ENCODE measurements around the gene CCHCR1.

Gene CCHCR1

DNA sequence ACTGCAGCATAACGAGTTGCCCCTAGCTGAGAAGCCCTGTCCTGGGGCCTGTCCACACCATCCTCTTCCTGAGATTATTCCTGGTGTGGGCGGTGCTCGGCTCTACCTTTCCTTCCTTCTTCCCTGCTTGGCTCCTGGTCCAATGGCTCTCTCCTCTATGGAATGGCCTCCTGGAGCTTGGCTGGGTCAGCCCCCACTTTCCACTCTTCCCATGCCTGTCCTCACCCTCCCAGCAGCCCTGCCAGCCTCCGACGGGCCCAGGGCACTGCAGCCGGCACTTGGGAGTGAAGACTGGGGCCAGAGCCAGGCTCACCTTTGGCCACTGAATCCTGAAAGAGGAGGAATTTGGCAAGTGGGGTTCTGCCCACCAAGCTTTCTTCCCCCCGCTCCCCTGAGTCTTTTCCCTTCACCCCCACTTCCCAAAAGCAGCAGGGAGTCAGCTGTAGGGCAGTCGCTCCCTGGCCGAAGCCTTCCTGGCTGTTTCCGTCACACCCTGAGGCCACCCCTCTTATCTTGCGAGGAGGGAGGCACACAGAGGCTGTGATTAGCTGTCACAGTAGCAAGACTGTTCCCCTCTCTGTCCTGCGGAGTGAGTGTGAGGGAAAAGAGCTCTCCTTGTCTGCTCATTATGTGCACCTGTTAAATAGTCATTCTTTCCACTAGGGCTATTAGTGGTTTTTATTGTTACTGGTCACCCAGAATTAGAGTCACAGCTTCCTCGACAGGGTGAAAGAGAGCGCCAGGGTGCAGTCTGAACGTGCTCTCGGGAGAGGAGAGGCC is 31.0 kb downstream of the CCHCR1 start:
- no peak for DNase-seq

DNA sequence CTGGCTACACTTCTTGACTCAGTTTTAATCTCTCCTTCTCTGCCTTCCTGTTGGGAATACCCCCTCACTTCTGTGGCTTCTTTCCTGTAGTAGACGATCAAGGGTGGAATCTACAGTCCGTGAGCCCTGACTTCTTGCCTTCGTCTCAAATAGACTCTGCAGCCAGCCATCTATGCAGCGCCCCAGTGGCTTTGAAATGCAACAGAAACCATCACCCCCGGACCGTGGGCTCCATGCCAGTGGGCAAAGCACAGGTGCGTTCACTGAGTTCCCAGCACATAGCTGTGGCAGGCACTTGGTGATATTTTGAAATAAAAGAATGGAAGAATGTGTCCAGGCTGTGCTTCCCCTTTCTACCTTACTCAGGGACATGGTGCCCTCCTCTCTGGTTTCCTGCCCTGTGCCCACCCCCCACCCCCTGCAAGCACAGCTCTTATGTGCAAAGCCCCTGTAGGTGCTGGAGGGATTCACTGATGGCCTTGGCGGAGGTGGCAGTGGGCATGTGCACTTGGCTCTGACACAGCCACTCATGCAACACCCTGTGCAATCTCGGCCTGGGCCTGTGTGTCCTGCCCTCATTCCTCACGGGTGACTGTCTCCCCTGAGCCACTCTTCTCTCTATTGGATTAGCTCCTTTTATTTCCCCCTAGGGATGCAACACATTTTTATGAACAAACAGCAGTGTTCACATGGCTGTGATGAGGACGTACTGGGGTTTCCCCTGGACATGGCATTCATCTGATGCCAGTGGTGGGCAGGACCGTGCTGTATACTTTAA is 31.8 kb downstream of the CCHCR1 start:
- no peak for DNase-seq

DNA sequence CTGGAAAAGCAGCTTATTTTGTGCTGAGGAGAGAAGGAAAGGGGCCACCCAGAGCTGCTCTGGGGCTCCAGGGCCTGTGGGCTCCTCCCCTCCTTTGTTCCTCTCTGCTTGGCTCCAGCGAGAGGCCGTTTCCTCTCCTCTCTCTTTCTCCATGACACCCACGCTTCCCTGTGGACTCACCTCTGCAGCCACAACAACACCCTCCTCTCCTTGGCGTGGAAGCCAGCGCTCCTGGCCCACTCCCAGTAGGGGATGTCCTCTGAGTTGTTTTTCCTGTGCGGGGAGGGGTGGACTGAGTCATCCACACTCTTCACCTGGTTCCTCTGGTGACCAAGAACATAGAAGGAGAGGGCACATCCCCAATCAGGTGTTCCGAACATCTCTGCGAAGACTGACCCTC is 32.4 kb downstream of the CCHCR1 start:
- no peak for DNase-seq

DNA sequence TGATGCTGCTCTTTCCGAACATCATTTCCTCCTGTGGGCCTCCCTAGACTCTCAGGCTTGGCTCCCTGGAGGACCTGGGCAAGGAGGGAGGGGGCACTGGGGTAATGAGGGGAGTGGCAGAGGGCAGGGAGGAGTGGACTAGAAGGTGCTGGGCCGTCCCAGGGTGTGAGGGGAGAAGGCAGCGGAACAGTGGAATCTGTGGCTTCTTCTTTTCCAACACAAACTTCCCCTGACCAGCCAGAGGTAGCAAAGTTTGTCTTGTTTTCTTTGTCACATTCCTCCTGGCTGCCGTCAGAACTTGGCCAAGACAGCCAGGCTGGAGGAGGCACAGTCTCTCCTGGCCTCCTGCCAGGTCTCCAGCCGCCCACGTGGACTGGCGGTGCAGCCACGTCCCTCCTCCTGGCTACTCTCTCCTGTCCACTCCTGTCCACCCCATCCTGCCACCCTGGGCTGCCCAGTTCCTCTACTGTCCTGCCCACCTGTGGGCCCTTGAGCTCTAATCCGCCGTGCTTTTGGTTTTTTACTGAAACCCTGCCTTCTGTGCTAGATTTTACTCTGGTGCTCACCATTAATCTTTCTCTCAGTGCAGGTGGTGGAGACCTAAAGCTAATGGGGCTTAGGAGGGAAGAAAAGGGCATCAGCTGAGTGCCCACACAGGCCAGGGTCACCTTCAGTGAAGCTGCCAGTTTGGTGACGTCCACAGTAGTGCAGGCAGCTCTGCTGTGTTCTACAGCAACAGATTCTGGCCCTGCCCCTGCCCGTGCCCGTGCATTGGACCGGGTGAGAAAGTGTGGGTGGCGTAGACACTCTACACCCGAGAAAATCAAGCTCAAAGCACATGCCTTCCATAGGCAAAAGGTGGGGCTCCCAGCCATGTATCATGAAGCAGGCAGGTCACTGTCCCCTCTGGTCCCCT is 34.6 kb downstream of the CCHCR1 start:
- DNase-seq, result no peak

DNA sequence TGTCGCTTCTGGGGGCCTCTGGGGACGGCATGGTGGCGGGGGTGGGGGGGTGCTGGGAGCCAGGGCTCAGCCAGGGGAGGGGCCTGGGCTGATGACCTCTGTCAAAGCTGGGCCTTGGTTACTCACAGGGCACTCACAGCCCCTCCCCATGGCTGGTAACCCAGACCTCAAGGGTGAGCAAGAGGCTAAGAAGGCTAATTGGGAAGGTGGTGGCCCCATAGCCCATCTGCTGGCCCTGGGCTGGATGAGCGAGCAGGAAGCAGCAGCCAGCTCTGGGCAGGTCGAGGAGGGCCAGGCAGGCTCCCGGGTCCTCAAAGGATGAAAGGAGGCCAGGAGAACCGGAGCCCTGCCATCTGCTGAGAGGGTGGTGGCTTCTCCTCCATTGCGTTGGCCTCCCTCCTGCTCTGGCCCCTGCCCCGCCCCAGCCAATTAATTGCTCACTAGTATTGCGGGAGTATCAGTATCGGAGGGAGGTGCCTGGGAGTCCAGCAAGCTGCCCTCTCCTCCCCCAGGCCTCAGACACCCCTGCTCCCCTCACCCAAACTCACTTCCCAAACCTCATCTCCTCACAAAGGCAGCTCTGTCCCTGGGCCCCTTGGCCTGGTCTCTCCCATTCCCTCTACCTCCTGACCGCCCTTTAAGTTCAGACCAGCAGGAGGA is 36.3 kb downstream of the CCHCR1 start:
- no peak for DNase-seq

DNA sequence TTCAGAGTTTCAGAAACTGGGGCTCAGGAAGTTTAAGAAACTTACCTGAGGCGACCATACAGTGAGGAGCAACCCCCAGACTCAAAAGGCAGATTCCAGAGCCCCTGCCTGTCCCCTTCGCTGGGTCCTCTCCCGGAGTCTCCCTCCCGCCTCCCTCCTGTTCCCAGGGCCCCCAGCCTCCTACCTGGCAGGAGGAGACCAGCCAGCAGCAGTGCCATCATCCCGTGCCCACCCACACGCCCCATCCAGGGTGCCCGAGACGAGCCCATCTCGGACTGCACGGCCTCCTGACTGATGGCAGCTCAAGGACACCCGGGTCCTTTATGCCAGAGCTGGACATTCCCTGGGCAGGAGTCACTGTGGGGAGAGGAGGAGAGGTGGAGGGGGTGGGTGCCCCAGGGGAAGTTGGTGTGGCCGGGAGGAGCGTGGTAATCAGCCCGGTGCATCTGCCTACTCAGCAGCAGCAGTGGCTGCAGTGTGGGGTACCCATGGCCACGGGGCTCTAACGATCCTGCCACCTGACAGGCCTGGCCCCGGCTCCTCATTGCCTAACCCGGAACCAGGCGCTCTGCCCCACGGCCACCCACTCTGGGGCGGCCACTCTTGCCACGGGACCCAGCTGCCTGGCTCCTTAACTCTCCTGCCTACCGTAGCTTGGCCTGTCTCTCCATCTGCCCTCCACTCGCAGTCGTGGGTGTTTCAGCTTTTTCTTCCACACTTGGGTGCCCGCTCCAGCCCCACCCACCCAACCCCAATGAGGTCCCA is 37.3 kb downstream of the CCHCR1 start, which contains the start of gene CDSN:
Gene CDSN, minus strand, starts transcription at position 296 of the 765 bp plus-strand sequence. Its CDS starts 27 bp downstream, at position 269.
- DNase-seq, result no peak

DNA sequence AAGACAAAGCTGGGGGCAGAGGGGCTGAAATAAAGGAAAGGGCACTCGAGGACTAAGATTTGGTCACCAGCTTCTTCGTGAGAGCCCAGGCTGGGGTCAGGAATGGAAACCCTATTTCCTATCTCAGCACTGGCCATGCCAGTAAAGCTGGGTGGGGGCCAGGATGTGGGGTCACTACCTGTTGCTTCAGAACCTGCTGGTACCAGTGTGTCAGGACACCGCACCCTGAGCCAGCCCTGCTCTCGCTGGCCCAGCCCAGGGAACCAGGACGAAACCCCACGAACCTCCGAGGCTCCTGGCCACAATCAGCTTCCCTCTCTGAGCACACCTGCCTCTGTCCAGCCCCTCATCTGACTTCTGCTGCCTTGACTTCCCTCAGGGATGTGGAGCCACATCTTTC is 39.4 kb downstream of the CCHCR1 start:
- no peak for DNase-seq

DNA sequence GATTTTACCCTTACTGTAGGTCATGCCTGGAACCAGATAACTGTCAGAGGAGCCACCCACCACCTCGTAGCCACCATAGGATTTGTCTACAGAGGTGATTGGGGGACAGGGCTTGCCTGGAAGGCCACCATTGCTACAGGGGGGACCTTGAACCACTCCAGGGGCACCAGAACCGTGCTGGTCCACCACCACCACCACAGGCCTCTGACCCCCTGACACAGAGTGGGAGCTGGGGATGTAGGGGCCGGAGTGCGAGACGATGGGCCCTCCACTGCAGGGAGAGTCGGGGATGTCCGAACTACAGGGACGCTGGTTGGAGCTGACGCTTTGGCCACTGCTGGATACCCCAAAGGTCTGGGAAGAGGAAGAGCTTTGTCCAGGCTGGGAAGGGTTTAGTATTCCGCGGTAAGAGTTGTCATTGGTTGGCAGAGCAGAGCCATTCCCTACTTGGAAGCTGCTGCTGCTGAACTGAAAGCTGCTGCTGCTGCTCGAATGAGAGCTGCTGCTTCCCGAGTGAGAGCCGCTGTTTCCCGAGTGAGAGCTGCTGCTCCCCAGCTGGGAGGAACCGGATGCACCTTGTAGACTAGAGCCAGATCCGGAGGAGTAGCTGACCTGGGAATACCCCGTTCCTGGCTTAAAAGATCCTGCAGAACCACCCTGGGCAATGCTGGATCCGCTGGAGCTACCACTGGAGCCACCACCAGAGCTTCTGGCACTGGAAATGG is 40.8 kb downstream of the CCHCR1 start:
- DNase-seq, result no peak

DNA sequence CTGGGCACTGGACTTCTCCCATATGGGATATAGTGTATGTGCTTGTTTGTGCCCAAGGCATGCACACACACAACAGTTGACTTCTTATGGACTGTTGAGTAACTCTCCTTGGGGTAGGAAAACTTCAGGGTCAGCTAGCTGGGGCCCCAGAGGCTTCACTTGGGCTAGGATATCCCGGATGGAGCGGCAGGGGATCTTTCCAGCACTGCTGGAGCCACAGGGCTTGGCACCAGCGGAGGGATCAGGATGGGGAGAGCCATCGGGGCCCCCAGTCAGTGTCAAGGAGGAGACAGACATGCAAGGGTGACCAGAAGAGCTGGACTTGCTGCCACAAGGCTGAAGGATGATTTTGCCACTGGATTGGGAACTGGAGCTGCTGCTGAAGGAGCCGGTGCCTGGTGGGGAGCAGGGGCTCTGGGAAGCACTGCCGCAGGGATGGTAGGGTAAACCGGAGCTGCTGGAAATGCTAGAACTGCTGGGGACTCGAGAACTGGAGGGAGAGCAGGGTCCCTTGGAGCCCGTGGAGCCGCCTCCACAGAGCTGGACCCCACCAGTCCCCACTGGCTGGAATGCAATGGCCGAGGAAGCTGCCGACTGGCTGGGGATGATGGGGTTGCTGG is 41.6 kb downstream of the CCHCR1 start:
- no peak for DNase-seq

DNA sequence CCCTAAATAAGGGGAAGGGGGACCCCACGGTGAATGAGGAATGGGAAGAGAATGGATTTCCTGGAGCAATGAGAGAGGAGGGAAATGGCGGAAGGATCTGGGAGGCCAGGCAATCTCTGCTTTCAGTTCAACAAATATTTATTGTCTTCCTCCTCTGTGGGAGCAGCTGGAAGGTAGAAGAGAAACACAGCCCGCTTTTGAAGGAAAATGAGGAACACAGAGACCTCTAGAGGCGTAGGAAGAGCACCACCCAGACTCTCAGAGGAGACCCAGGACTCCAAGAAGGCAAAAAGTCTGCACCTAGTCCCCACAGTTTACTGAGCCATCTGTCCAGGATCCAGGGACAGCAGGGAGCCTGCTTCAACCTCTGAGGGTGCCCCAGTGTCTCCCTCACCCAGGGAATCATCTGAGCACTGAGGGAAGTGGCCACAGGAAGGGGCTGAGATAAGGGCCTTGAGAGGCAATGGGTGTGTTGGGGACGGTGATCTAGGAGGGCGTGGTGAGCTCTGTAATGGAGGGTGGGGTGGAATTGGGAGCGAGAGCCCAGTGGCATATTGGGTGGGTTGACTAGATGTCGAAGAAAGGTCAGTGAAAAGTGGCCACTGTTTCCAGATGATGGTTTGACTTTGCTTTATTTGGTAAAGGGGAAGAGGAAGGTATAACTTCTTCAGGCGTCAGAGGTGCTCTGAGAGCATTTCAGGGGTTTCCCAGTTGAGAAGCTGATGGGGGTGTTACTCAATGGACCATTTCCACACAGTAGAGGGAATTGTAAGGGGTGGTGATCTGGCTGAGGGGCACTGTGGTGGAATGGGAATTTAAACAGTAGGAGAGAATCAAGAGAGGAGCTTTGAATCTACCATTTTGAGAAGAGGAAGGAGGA is 42.4 kb downstream of the CCHCR1 start:
- DNase-seq, result no peak

DNA sequence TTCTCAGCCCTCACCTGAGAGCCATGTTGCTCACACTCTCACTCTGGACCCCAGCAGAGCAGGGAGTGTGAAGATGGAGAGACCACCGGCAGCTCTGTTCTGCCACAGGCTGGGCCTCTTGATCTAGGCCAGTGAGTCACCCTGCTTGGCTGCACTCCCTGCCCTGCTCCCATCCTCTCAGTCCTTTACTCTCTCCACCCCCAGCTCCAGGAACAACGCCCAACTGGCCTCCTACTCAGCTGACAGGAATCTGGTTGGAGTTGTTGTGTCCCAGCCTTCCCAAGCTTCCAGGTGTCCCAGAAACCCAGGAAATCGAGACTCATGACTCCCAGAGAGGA is 43.1 kb downstream of the CCHCR1 start, which contains the start of gene PSORS1C1:
Gene PSORS1C1, plus strand, starts transcription at position 260 of the 338 bp plus-strand sequence. CDS start 14,833 bp downstream, outside the sequence.
- no peak for DNase-seq

DNA sequence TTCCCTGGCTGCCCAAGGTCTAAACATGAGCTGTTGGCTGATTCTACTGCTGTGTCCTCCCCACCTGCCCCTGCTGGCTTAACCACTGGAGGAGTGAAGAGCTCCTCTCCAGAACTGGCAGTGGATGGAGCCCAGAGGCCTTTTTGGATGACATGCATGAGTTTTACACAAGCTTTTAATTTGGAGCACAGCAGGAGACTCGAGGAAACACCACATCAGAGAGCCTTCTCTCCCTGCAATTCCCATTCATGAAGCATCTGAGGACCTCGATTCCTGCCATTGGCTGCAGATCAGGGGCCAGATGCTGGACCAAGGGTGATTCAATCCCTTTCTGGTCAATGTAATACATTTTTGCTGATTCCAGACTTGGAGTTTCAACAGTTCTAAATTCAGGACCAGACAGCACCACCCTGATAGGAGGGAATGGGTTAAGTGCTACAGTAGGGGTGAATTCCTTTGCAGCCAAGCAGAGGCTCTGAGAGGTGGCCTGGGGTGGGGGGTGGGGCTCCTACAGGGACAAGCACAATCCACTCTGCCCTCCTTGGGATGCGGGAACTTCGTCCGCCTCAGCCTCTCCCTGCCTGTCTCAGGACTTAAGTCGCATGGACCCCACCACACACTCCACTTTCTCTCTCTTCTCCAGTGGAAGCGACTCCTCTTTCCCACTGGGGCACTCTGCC is 43.6 kb downstream of the CCHCR1 start:
- DNase-seq, result no peak

DNA sequence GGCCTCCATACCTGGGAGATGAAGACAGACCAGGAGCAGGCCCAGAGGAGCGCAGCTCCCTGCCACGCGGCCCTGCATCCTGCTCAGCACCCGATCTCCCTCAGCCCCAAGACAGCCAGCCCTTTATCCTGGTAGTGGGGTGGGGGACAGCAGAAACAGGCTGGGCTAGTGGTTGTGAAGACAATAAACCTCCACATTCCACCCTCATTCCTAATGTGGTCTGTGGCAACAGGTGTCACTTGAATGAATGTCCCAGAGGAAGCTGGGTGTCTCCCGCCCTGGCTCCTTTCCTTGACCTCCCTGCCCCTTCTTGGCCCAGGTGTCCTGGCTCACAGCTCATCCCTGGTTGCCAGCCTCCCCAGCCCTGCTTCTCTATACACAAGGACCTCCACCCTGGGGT is 45.1 kb downstream of the CCHCR1 start, which contains the start of gene C6orf15:
Gene C6orf15, minus strand, starts transcription at position 98 of the 400 bp plus-strand sequence. Its CDS starts 20 bp downstream, at position 78.
- no peak for DNase-seq

DNA sequence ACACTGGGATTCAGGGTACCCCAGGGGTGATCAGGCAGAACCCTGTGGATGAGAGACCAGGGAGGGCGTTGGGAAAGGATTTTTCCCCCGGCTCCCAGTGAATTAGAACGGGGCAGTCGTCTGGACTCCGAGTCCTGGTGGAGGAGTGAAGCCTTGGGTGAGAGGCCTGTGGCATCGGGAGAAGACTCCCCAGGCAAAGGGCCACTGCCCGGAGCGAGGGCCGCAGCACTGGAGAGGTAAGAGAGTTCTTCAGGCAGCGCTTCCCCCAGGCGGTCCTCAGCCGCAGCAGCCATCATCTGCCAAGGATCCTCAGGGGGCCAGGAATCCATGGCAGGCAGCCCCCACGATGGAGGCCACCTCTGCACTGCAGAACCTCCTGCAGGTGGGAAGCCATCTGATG is 45.9 kb downstream of the CCHCR1 start:
- no peak for DNase-seq

DNA sequence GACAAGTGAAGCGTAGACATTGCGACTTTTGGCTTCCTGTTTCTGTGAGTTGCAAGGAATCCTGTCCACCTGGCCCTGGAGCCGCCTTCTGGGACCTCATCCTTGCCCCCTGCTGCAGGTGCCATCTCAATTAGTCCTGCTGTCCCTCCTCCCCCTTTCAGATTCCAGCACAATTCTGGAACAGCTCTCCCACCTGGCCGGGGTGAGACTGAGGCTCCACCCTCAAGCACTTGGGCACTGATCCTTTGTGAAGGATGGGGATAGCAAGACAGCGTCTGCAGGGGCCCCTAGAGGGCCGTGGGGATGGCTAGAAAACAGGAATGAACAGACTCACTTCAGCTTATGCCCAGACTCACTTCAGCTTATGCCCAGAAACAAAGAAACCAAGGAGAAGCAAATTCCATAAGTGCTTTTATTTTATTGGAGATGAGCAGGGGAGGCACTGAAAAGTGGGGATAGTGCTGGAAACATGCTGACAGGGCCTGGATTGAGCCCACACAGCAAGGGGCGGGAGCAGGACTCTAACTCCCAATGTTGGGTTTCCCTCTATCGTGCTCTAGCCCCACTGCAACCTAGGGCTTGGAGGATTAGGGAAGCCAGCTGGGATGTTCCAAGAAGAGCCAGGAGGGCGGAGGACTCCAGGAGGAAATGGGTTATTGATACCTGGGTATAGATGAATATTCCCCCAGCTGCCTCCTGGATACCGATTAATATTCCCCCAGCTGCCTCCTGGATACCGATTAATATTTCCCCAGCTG is 46.6 kb downstream of the CCHCR1 start:
- DNase-seq, result no peak

DNA sequence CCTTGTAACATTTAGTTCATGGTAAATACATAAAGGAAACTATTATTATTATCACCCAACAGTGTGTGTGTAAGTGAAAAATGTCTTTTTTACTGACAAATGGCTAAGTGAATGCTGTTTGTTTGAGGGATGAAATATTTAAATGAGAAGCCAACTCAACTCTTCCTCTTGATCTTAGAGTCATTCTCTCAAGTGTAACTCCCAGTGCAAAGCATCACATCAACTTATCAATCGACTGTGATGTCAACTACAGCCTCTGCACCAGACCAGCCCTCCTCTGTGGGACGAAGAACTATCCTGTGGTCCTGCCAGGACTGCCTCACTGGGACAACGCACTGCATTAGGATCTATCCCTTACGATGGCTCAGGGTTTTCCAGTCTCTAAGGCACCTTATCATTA is 50.5 kb downstream of the CCHCR1 start:
- no peak for DNase-seq

DNA sequence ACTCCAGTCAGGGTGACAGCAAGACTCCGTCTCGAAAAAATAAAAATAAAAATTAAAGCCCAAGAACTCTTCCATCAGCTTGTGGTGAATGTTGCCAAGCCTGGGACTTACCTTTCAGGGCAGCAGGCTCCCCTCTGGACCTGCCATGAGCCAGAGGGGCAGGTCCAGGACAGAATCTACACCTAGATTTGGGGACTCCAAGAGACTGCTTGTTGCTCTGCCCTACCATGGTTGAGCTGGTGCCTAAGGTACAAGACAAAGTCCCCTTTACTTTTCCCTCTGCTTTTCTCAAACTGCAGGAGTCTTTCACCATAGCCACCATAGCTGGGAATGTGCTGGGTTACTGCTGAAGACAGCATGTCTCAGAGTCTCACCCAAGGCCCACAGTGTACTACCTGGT is 54.5 kb downstream of the CCHCR1 start:
- DNase-seq, result no peak

DNA sequence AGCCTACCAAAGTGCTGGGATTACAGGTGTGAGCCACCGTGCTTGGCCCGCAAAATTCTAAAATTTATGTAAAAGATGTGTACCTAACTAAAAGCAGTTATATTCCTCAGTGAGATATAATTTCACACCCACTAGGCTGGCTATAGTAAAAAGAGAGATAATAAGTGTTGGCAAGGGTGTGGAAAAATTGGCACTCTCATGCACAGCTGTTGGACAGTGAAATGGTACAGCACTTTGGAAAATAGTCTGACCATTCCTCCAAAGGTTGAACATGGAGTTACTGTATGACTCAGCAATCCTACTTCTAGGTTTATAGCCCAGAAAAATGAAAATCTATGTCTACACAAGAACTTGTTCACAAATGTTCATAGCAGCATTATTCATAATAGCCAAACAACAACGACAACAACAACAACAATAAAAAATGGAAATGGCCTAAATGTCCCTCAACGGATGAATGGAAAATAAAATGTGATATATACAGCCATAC is 59.1 kb downstream of the CCHCR1 start:
- DNase-seq, result no peak

All from NCI-H1105 (cell line).